HG03196 (cell line): Measurements from ENCODE around the gene NCOR2.
A peak's percentile ranks its signal among the peaks of the same experiment; 100 is the strongest.

Experiments used
- ATAC-seq: cut with Tn5 transposase; IDR thresholded peaks from one replicate; pipeline ENCODE4 v1.9.1; 2021; ENCODE audit not compliant: unreplicated experiment

NCOR2 gene

GRCh38 chr12:124566997-124567672 is at the start of gene NCOR2:
NCOR2 (minus strand) TSS chr12:124567612; CDS start chr12:124495251, 72,361 bp downstream.
- peak; percentile 24 for ATAC-seq

- ATAC-seq = no peak
These were observed 49.2 kb upstream of the NCOR2 start for GRCh38 chr12:124616394-124617221.

GRCh38 chr12:124614512-124615292 is 47.3 kb upstream of the NCOR2 start:
- ATAC-seq = no peak

GRCh38 chr12:124613151-124613585 is 45.8 kb upstream of the NCOR2 start:
- no peak for ATAC-seq

GRCh38 chr12:124612410-124612680 is 44.9 kb upstream of the NCOR2 start:
- ATAC-seq = no peak

GRCh38 chr12:124611559-124612409 is 44.4 kb upstream of the NCOR2 start:
- ATAC-seq = no peak

GRCh38 chr12:124610629-124611558 is 43.5 kb upstream of the NCOR2 start:
- ATAC-seq = no peak

GRCh38 chr12:124610021-124610612 is 42.7 kb upstream of the NCOR2 start:
- no peak for ATAC-seq

GRCh38 chr12:124609041-124609989 is 41.9 kb upstream of the NCOR2 start:
- ATAC-seq = peak; percentile 74

GRCh38 chr12:124608450-124608870 is 41.0 kb upstream of the NCOR2 start:
- no peak for ATAC-seq

GRCh38 chr12:124607681-124608425 is 40.4 kb upstream of the NCOR2 start:
- no peak for ATAC-seq

- no peak for ATAC-seq
These were observed 38.7 kb upstream of the NCOR2 start for GRCh38 chr12:124605883-124606774.

- no peak for ATAC-seq
These were observed 37.9 kb upstream of the NCOR2 start for GRCh38 chr12:124605150-124605882.

- ATAC-seq = no peak
These were observed 36.9 kb upstream of the NCOR2 start for GRCh38 chr12:124604264-124604680.

- no peak for ATAC-seq
These were observed 36.4 kb upstream of the NCOR2 start for GRCh38 chr12:124603831-124604251.

GRCh38 chr12:124603100-124603541 is 35.7 kb upstream of the NCOR2 start:
- ATAC-seq = no peak
